ENCODE results near the gene GSX2.
A peak's percentile ranks its signal among the peaks of the same experiment; 100 is the strongest.

Gene GSX2

DNA sequence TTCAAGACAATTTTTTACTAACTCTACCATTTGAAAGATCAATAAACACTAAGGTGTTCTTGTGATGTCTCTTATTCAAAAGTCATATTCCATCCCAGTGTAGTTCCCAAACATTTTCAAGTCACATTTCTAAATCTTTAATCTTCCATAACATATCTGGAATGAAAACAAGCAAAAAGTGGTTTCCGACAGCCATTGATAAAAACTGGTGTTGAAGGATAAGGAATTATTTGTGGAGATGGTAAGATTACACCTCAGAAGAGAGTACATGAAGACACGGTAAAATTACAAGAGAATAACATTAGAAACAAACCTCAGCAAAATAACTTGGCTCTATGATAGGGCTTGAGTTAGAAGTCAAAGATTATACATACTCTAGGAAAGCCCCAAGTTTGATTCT is 39.8 kb upstream of the GSX2 start:
- TF ChIP-seq, protein P1, sequence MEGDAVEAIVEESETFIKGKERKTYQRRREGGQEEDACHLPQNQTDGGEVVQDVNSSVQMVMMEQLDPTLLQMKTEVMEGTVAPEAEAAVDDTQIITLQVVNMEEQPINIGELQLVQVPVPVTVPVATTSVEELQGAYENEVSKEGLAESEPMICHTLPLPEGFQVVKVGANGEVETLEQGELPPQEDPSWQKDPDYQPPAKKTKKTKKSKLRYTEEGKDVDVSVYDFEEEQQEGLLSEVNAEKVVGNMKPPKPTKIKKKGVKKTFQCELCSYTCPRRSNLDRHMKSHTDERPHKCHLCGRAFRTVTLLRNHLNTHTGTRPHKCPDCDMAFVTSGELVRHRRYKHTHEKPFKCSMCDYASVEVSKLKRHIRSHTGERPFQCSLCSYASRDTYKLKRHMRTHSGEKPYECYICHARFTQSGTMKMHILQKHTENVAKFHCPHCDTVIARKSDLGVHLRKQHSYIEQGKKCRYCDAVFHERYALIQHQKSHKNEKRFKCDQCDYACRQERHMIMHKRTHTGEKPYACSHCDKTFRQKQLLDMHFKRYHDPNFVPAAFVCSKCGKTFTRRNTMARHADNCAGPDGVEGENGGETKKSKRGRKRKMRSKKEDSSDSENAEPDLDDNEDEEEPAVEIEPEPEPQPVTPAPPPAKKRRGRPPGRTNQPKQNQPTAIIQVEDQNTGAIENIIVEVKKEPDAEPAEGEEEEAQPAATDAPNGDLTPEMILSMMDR (IDR thresholded peaks at IDR 0.05; ENCODE audit: borderline replicate concordance, control extremely low read depth, extremely low read depth, insufficient read depth, missing control alignments) = no peak
- DNase-seq (ENCODE audit: low spot score) = no peak

DNA sequence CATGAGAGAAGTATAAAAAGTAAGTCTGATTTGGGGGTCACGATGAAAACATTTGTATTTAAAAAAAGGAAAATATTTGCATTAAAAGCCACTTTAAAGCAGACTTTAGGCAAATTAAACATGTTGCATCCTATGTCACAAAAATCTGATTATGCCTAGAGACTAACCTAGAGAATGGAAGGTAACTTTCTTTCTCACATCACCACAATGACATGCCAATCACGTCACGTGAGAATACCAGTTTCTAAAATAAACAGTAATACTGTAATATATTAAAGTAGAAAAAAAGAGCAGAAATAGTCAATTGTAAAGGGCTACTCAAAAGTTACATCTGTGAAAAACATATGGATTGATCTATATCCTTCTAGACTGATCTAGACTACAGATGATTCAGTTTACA is 38.9 kb upstream of the GSX2 start:
- TF ChIP-seq, protein P1 (IDR thresholded peaks at IDR 0.05; ENCODE audit: borderline replicate concordance, control extremely low read depth, extremely low read depth, insufficient read depth, missing control alignments) = no peak
- in situ Hi-C loops (cut with MboI; ENCODE audit: low sequenced_read_pairs, unreplicated experiment) = no loop called here
- no peak for DNase-seq (ENCODE audit: low spot score)

More for the DNA sequence above, 39.8 kb upstream of the GSX2 start:
- in situ Hi-C loops (cut with MboI; ENCODE audit: low sequenced_read_pairs, unreplicated experiment) = no loop called here

DNA sequence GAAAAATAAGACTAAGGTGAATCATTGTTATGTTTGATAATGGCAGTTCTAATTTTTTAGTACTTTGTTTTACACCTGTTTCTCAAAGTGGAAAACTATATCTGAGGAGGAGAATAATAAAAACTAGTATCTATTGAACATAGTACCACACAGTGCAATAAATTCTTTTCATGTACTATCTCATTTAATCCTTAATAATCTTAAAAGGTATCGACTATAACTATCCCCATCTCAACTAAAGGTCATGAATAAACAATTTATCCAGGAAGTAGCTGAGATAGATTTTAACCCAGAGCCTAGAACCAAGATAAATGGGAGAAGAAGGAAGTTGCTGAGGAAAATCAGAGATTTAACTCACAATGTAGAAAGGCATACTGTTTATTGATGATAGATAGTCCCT is 38.1 kb upstream of the GSX2 start:
- DNase-seq (ENCODE audit: low spot score) = no peak
- TF ChIP-seq, protein P1 (IDR thresholded peaks at IDR 0.05; ENCODE audit: borderline replicate concordance, control extremely low read depth, extremely low read depth, insufficient read depth, missing control alignments) = no peak
- in situ Hi-C loops (cut with MboI; ENCODE audit: low sequenced_read_pairs, unreplicated experiment) = no loop called here

DNA sequence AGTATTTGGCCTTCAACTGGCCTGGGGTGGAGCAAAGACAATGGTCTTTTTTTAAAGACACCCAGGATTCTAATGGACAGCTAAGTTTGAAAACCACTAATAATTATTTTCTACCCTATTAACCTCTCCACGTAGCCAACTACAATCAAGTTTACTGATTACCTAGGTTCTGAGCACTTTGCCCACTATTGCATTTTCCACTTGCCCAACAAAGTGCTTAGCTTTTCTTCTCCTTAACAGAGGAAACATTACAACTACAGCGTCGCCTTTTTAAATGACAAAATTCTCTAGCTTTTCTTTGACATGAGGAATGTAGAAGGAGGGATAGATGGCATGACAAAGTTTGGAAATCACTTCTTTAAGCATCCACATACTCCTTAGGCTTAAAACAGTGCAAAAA is 37.6 kb upstream of the GSX2 start:
- in situ Hi-C loops (cut with MboI; ENCODE audit: low sequenced_read_pairs, unreplicated experiment) = no loop called here
- TF ChIP-seq, protein P1 (IDR thresholded peaks at IDR 0.05; ENCODE audit: borderline replicate concordance, control extremely low read depth, extremely low read depth, insufficient read depth, missing control alignments) = no peak
- no peak for DNase-seq (ENCODE audit: low spot score)

DNA sequence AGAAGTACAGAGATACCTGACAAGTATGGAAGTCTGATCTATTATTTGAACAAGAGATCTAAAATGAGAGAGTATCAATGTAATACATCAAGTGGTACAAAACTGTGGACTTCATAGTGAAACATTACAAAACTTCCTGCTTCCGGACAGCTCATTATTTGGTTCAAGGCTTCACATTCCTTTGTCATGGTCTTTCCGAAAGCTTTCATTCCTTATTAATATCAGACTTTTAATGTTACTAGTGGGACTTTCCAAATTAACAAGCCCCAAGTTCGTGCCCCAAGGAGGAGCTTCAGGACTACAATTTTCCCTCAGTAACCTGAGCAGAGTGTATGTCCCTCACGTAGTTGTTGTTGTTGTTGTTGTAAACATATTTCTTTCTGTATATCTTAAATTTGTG is 36.7 kb upstream of the GSX2 start:
- in situ Hi-C loops (cut with MboI; ENCODE audit: low sequenced_read_pairs, unreplicated experiment) = no loop called here
- DNase-seq (ENCODE audit: low spot score) = peak; percentile 17
- TF ChIP-seq, protein P1 (IDR thresholded peaks at IDR 0.05; ENCODE audit: borderline replicate concordance, control extremely low read depth, extremely low read depth, insufficient read depth, missing control alignments) = no peak

DNA sequence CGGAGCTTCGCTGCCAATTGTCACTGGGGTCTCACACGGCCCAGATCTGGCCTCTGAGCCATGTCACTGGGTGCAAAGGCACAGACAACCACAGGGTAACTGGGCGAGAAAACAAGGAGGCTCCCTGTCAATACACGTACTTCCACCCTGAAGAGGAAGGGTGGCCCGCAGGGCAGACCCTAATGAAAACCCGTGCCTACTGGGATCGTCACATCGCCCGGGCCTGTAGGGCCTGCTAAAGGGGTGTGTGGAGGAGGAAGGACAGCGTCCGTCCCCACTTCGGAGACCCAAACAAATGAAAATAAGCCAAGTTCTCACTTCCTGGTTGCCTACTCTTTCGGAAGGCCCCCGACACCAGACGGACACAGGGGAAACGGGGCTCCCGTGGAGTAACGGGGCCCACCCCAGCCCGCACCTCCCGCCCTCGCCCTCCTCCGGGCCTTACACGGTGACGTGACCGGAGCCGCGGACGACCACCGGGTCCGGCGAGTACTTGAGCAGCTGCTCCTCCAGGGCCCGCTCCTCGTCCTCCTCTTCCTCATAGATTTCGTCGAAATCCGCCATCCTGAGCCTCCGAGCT is 36.1 kb upstream of the GSX2 start:
- peak; percentile 32 for DNase-seq (ENCODE audit: low spot score)
- TF ChIP-seq, protein P1 (IDR thresholded peaks at IDR 0.05; ENCODE audit: borderline replicate concordance, control extremely low read depth, extremely low read depth, insufficient read depth, missing control alignments) = no peak
- in situ Hi-C loops (cut with MboI; ENCODE audit: low sequenced_read_pairs, unreplicated experiment) = no loop called here
